ENCODE data around the gene DCAF7.

GRCh38 chr17:63626551-63627180 is 76.4 kb downstream of the DCAF7 start:
- TF ChIP-seq CTCF (IDR thresholded peaks at IDR 0.05) (no peak), POLR2AphosphoS5 (IDR thresholded peaks at IDR 0.05; ENCODE audit: low read depth, low read length) (no peak), TCF7L2 (IDR thresholded peaks at IDR 0.05; ENCODE audit: low read depth, low read length) (no peak), SIN3A (IDR thresholded peaks at IDR 0.05; ENCODE audit: borderline replicate concordance, insufficient read depth, low read depth, low read length) (no peak)
